Measurements from ENCODE around the gene TMEM130.

The TMEM130 gene

GRCh38 chr7:98864731-98865453, 4.9 kb downstream of the TMEM130 start:
- no peak for DNase-seq (ENCODE audit: low read depth)
- no peak overlapping the region for H3K4me3 ChIP-seq (ENCODE audit: low read depth, low read length)
- TF ChIP-seq, protein P1, sequence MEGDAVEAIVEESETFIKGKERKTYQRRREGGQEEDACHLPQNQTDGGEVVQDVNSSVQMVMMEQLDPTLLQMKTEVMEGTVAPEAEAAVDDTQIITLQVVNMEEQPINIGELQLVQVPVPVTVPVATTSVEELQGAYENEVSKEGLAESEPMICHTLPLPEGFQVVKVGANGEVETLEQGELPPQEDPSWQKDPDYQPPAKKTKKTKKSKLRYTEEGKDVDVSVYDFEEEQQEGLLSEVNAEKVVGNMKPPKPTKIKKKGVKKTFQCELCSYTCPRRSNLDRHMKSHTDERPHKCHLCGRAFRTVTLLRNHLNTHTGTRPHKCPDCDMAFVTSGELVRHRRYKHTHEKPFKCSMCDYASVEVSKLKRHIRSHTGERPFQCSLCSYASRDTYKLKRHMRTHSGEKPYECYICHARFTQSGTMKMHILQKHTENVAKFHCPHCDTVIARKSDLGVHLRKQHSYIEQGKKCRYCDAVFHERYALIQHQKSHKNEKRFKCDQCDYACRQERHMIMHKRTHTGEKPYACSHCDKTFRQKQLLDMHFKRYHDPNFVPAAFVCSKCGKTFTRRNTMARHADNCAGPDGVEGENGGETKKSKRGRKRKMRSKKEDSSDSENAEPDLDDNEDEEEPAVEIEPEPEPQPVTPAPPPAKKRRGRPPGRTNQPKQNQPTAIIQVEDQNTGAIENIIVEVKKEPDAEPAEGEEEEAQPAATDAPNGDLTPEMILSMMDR (IDR thresholded peaks at IDR 0.05; ENCODE audit: low read depth, low read length, missing control alignments) = no peak

DNA sequence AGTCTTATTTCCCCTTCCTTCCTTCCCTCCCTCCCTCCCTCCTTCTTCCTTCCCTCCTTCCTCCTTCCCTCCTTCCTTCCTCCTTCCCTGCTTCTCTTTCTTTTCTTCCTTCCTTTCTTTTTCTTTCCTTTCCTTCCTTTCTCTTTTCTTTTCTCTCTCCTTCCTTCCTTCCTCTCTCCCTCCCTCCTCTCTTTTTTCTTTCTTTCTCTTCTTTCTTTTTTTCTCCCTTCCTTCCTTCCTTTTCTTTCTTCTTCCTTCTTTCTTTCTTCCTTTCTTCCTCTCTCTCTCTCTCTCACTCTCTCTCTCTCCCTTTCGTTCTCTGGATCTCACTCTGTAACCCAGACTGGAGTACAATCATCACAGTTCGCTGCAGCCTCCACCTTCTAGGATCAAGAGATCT, 6.2 kb downstream of the TMEM130 start:
- DNase-seq (ENCODE audit: low read depth) = no peak

DNA sequence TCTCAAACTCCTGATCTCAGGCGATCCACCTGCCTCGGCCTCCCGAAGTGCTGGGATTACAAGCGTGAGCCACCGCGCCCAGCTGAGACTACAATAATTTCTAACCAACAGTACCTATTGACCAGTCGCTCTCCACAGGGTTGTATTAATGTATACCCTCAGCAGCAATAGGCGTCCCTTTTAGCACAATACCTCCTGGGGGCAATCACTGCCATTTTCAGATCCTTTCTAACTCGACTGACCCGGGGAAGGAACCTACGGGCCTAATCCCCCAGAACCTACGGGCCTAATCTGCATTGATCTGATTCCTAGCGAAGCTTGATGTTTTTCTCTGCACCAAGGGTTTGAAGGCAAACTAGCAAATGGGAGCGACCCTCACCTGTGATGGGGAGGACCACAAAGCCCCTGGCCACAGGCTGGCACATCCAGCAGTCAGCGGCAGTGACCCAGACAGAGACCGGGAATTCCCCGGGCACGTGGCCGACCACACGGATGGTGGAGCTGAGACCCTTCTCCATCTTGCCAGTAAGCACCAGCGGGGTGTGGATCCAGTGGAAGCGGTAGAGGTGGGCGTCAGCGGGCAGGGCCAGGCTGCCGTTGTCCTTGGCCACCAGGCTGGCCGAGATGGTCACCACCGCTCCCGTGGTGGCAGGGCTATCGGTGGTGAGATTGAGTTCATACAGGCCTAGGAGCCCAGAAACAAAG, 6.9 kb downstream of the TMEM130 start:
- DNase-seq (ENCODE audit: low read depth) = no peak
- TF ChIP-seq, protein P1 (IDR thresholded peaks at IDR 0.05; ENCODE audit: low read depth, low read length, missing control alignments) = no peak
- no peak overlapping the region for H3K4me3 ChIP-seq (ENCODE audit: low read depth, low read length)

More for the DNA sequence above, 6.2 kb downstream of the TMEM130 start:
- H3K4me3 ChIP-seq (ENCODE audit: low read depth, low read length) = no peak overlapping the region
- TF ChIP-seq, protein P1 (IDR thresholded peaks at IDR 0.05; ENCODE audit: low read depth, low read length, missing control alignments) = no peak

- DNase-seq (ENCODE audit: low read depth) = no peak
- H3K4me3 ChIP-seq (ENCODE audit: low read depth, low read length) = no peak overlapping the region
- TF ChIP-seq, protein P1 (IDR thresholded peaks at IDR 0.05; ENCODE audit: low read depth, low read length, missing control alignments) = no peak
These were observed 7.6 kb downstream of the TMEM130 start for GRCh38 chr7:98862203-98862602.

GRCh38 chr7:98860071-98860470, 9.7 kb downstream of the TMEM130 start:
- H3K4me3 ChIP-seq (ENCODE audit: low read depth, low read length) = no peak overlapping the region
- DNase-seq (ENCODE audit: low read depth) = no peak
- TF ChIP-seq, protein P1 (IDR thresholded peaks at IDR 0.05; ENCODE audit: low read depth, low read length, missing control alignments) = no peak

- H3K4me3 ChIP-seq (ENCODE audit: low read depth, low read length) = no peak overlapping the region
- TF ChIP-seq, protein P1 (IDR thresholded peaks at IDR 0.05; ENCODE audit: low read depth, low read length, missing control alignments) = no peak
- no peak for DNase-seq (ENCODE audit: low read depth)
These were observed 14.0 kb downstream of the TMEM130 start for GRCh38 chr7:98855610-98856422.
